Ishikawa (cell line): ENCODE measurements around the gene AGAP1.

ENCODE experiments used
- CEBPB ChIP-seq: IDR thresholded peaks from 2 replicates; pipeline ENCODE4 v1.6.1; 2012
- CREB1 ChIP-seq: IDR thresholded peaks from 2 replicates; pipeline ENCODE4 v1.6.1; 2012; ENCODE audit warnings: low read depth
- EGR1 ChIP-seq: IDR thresholded peaks from 2 replicates; pipeline ENCODE4 v1.6.1; 2012
- EP300 ChIP-seq: IDR thresholded peaks from 2 replicates; pipeline ENCODE4 v1.6.1; 2012; ENCODE audit warnings: borderline replicate concordance
- FOXM1 ChIP-seq: IDR thresholded peaks from 2 replicates; pipeline ENCODE4 v1.6.1; 2012; ENCODE audit warnings: low read depth, borderline replicate concordance
- NFIC ChIP-seq: IDR thresholded peaks from 2 replicates; pipeline ENCODE4 v1.6.1; 2012
- RAD21 ChIP-seq: IDR thresholded peaks from 2 replicates; pipeline ENCODE4 v1.6.1; 2012; ENCODE audit warnings: low read depth
- TAF1 ChIP-seq: IDR thresholded peaks from 2 replicates; pipeline ENCODE4 v1.6.1; 2012; ENCODE audit warnings: low read depth, mild to moderate bottlenecking
- TCF12 ChIP-seq: IDR thresholded peaks from 2 replicates; pipeline ENCODE4 v1.6.1; 2012; ENCODE audit warnings: low read depth
- TEAD4 ChIP-seq: IDR thresholded peaks from 2 replicates; pipeline ENCODE4 v1.6.1; 2012
- YY1 ChIP-seq: IDR thresholded peaks from 2 replicates; pipeline ENCODE4 v1.6.1; 2012; ENCODE audit warnings: low read depth
- ZBTB7A ChIP-seq: IDR thresholded peaks from 2 replicates; pipeline ENCODE4 v1.6.1; 2012; ENCODE audit warnings: low read depth
- TF ChIP-seq, protein P1 (sequence below): IDR thresholded peaks from 2 replicates; pipeline ENCODE4 v1.6.1; 2012
- TF ChIP-seq, protein P2 (sequence below): IDR thresholded peaks from 2 replicates; pipeline ENCODE4 v1.6.1; 2012
- TF ChIP-seq, protein P3 (sequence below): IDR thresholded peaks from 2 replicates; pipeline ENCODE4 v1.6.1; 2012; ENCODE audit warnings: low read depth, mild to moderate bottlenecking

The AGAP1 gene

DNA sequence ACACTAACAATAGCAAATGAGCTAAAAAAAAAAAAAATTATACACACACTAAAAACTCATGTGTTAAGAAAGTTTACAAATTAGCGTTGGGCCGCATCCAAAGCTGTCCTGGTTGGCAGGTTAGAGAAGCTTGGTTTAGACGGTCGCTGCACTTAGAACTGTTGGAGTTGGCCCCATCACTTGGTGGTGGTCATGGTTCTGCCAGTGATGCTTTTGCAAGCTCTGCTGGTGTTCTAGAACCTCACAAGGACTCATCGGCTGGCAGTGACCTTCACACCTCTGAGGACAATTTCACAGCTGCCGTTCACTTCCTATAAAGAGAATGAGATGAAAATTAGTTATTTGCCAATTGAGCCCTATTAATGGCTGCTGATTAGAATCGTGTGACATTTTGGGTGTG is 229.0 kb downstream of the AGAP1 start:
- TF ChIP-seq, protein P1, sequence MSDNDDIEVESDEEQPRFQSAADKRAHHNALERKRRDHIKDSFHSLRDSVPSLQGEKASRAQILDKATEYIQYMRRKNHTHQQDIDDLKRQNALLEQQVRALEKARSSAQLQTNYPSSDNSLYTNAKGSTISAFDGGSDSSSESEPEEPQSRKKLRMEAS, result no peak
- TF ChIP-seq CREB1, result no peak
- TF ChIP-seq TAF1, result no peak
- TF ChIP-seq NFIC, result no peak
- no peak for TF ChIP-seq TEAD4
- no peak for TF ChIP-seq FOXM1
- no peak for TF ChIP-seq RAD21
- TF ChIP-seq, protein P2, sequence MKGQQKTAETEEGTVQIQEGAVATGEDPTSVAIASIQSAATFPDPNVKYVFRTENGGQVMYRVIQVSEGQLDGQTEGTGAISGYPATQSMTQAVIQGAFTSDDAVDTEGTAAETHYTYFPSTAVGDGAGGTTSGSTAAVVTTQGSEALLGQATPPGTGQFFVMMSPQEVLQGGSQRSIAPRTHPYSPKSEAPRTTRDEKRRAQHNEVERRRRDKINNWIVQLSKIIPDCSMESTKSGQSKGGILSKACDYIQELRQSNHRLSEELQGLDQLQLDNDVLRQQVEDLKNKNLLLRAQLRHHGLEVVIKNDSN, result no peak
- no peak for TF ChIP-seq TCF12
- TF ChIP-seq EP300, result no peak
- TF ChIP-seq ZBTB7A, result no peak

DNA sequence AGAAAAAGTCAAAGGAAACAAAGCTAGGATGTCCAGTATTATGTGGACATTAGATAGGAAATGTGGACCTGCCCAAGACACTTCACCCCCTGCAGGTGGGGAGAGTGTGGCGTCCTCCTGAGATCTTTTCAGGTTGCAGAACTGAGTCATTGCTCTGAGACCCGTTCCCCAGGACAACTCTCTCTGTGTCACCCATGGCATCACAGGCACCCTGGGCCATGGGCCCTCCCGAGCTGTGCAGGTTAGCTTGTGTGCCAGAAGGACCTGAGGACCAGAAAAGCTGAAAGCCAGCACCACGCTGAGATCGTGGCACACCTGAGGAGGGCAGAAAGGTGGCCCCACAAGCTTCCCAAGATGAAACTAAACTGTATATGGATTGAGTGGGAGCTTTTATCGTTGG is 229.5 kb downstream of the AGAP1 start:
- TF ChIP-seq, protein P2, result no peak
- TF ChIP-seq RAD21, result no peak
- no peak for TF ChIP-seq FOXM1
- TF ChIP-seq, protein P1, result no peak
- no peak for TF ChIP-seq ZBTB7A
- TF ChIP-seq YY1, result no peak
- no peak for TF ChIP-seq NFIC
- TF ChIP-seq TCF12, result no peak
- no peak for TF ChIP-seq EGR1
- TF ChIP-seq, protein P3, sequence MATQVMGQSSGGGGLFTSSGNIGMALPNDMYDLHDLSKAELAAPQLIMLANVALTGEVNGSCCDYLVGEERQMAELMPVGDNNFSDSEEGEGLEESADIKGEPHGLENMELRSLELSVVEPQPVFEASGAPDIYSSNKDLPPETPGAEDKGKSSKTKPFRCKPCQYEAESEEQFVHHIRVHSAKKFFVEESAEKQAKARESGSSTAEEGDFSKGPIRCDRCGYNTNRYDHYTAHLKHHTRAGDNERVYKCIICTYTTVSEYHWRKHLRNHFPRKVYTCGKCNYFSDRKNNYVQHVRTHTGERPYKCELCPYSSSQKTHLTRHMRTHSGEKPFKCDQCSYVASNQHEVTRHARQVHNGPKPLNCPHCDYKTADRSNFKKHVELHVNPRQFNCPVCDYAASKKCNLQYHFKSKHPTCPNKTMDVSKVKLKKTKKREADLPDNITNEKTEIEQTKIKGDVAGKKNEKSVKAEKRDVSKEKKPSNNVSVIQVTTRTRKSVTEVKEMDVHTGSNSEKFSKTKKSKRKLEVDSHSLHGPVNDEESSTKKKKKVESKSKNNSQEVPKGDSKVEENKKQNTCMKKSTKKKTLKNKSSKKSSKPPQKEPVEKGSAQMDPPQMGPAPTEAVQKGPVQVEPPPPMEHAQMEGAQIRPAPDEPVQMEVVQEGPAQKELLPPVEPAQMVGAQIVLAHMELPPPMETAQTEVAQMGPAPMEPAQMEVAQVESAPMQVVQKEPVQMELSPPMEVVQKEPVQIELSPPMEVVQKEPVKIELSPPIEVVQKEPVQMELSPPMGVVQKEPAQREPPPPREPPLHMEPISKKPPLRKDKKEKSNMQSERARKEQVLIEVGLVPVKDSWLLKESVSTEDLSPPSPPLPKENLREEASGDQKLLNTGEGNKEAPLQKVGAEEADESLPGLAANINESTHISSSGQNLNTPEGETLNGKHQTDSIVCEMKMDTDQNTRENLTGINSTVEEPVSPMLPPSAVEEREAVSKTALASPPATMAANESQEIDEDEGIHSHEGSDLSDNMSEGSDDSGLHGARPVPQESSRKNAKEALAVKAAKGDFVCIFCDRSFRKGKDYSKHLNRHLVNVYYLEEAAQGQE, result no peak
- no peak for TF ChIP-seq TAF1
- no peak for TF ChIP-seq EP300
- TF ChIP-seq CREB1, result no peak
- no peak for TF ChIP-seq CEBPB
- TF ChIP-seq TEAD4, result no peak

DNA sequence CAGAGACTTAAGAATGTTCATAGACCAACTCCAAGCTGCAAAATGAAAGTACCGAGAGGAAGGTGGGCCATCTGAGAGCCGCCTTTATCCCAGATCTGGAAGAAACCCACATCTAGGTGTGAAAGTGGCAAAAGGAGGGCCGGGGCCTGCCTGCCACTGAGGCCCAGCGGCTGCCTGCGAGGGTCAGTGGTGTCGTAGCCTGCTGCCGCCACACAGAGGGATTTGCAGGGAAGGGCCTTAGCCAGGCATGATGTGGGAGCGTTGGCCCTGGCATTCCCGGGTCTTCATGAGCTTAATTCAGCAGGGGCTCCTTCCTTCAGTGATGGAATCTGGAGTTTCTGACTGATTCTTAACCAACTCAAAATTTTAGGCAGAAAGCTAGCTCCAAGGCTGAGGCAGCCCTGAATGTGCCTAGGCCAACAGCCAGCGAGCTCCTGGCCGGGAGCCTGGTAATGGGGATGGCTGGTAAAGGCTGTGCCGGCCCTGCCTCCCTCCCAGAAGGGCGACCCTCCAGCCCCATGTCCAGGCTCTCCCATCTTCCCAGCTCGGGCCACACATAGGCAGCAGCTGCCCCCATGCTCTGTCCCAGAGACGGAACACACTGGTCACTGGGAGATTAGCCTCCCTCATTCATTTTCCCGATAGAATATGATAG is 230.1 kb downstream of the AGAP1 start:
- TF ChIP-seq, protein P3, result no peak
- TF ChIP-seq, protein P2, result no peak
- TF ChIP-seq YY1 (no peak), FOXM1 (no peak), ZBTB7A (no peak), EP300 (no peak), TCF12 (no peak), NFIC (no peak), CREB1 (no peak), EGR1 (no peak), TEAD4 (no peak), CEBPB (no peak), TAF1 (no peak), RAD21 (no peak)
- TF ChIP-seq, protein P1, result no peak

DNA sequence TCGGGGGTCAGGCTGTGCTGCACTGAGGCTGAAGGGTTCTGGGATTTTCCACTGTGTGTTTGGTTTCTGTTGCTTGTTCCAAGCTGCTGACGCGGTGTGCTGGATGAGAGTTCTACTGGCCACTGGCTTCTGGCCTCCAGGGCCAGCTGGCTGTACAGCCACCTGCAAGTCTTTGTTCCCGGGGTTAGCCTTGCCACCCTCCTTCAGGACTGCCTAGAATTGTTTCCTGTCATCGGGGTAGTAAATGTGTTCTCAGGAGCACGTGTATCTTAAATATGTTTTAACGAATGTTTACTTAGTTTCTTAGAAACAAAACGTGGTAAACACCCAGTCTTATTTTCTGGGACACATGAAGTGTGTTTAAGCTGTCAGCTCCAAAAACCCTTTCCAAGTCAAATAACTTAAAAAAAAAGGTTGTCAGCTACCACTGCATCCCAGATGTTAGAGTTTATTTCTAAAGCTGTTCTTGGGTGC is 231.2 kb downstream of the AGAP1 start:
- TF ChIP-seq EP300 (no peak), TCF12 (no peak), NFIC (no peak), ZBTB7A (no peak), TEAD4 (no peak), FOXM1 (no peak), TAF1 (no peak), EGR1 (no peak), YY1 (no peak)
- TF ChIP-seq, protein P3, result no peak
- TF ChIP-seq, protein P2, result no peak
